ENCODE data around the gene GBGT1.

- TF ChIP-seq BCL6 (CRISPR knock-in tag; IDR thresholded peaks at IDR 0.05): no peak
- no peak for TF ChIP-seq SMAD3 (CRISPR knock-in tag; conservative IDR thresholded peaks at IDR 0.05)
- no peak for TF ChIP-seq IFI16 (CRISPR knock-in tag; IDR thresholded peaks at IDR 0.05)
- no peak for TF ChIP-seq HBP1 (CRISPR knock-in tag; IDR thresholded peaks at IDR 0.05)
- TF ChIP-seq EP300 (IDR thresholded peaks at IDR 0.05; ENCODE audit: low read length): no peak
- no peak for TF ChIP-seq NRF1 (conservative IDR thresholded peaks at IDR 0.05 in 1 of 2, IDR thresholded peaks at IDR 0.05 in 1 of 2)
- no peak for TF ChIP-seq PTBP1 (IDR thresholded peaks at IDR 0.05; ENCODE audit: low read depth, low read length)
- no peak for TF ChIP-seq THRAP3 (IDR thresholded peaks at IDR 0.05; ENCODE audit: borderline replicate concordance)
- TF ChIP-seq PHF20 (IDR thresholded peaks at IDR 0.05; ENCODE audit: partially characterized antibody): no peak
- no peak for TF ChIP-seq CTCF (IDR thresholded peaks at IDR 0.05 in 2 of 3, conservative IDR thresholded peaks at IDR 0.05 in 1 of 3; ENCODE audit: insufficient read depth in 2 of 3, low read depth in 1 of 3, low read length in 3 of 3)
- no peak for TF ChIP-seq POLR2A (conservative IDR thresholded peaks at IDR 0.05)
- no peak for TF ChIP-seq HOMEZ (CRISPR knock-in tag; IDR thresholded peaks at IDR 0.05)
- TF ChIP-seq NR2F6 (CRISPR knock-in tag; IDR thresholded peaks at IDR 0.05): no peak
- TF ChIP-seq EZH2 (IDR thresholded peaks at IDR 0.05; ENCODE audit: borderline replicate concordance, low read depth, low read length): no peak
These were observed 47.1 kb downstream of the GBGT1 start for GRCh38 chr9:133116346-133117231.

Measured in K562 (cell line).